ENCODE measurements around the gene CRYBA1.
"Not testable (repeated sequence)": the region's sequence is repeated elsewhere in the genome, so short reads cannot be mapped to it uniquely, and the experiment has no call there.

The CRYBA1 gene

GRCh38 chr17:29238133-29238850 is 8.4 kb upstream of the CRYBA1 start:
- DNase-seq, result peak; percentile 12

- DNase-seq, result no peak
Measured at GRCh38 chr17:29240477-29240876, 6.2 kb upstream of the CRYBA1 start.

DNA sequence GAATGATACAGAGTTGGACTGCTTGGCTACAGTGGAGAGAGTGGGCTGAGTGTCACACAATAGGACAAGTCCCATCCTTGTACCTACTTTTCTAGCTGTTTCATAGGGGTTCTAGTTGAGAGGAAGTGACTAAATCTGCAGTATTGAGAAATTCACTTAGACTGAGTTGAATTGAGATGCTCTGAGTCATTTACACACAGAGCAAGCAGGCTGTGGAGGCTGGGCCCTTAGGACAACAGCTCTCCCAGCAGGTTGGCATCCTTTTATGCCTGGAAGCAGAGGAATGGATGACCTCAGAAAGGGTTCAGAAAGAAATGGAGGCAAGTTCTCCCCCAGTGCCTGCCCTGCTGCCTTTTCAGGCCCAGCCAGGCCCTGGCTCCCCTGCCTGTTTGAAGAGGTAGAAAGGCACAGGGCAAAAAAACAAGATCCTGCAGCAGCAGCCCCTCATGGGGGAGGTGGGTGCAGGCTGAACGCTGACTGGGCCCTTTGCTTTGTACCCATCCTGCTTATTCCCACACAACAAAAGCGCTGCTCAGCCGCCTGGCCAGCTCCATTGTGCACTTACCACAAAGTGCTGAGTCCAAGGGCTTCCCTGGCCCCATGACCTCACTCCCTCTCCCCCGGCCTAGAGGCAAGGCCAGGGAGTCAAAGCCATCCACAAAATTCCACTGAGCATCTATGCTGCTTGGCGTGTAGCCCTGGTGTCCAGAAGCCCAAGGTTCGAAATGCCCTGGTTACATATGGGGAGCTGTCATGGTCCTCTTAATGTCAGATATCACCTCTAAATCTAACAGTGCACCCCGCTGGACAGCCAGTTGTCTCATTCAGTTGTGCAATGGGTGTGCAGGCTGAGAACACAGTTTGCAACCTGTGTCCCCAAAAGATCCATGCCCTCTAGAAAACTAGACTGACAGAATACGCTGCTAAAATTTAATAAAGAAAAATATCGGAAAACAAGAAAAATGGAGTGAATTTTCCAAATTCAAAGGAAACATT is 5.4 kb upstream of the CRYBA1 start:
- peak; percentile 44 for DNase-seq

DNA sequence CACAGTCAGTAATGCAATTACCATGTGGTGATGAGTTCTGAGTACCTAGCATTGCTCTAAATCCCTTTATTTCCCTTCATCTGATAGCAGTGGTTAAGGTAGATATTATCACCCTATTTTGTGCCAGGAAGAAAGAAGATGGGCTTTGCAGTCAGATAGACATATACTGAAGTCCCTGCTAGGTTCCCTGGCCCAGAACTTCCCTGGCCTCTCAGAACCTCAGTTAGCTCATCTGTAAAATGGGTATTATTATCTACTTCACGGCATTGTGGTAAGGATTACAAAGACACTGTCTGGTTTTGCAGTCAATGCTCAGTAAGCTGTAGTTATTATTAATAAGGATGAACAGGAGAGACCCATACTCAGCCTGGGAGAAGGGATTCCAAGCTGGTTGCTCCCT is 4.6 kb upstream of the CRYBA1 start:
- DNase-seq, result no peak

DNA sequence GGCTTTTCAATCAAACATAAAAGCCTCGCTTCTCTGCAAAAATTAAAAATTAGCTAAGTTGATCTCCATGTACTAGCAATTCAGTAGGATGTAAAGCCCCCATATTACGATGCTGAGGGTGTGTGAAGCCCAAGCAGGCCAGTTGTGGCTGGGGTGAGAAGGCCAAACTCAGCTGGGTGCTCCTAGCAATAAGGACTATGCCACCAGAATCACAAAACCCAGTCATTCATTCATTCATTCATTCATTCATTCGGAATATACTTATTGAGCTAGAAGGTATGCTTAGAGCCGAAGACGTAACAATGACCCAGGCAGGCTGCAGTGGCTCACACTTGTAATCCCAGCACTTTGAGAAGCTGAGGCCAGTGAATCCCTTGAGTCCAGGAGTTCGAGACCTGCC is 3.9 kb upstream of the CRYBA1 start:
- DNase-seq, result no peak

GRCh38 chr17:29243792-29244191 is 2.9 kb upstream of the CRYBA1 start:
- no peak for DNase-seq

- DNase-seq, result no peak
Measured at GRCh38 chr17:29245401-29245800, 1.3 kb upstream of the CRYBA1 start.

- no peak for DNase-seq
Measured at GRCh38 chr17:29247219-29247618, 560 bp downstream of the CRYBA1 start.

- DNase-seq, result no peak
Measured at GRCh38 chr17:29248845-29249244, 2.2 kb downstream of the CRYBA1 start.

GRCh38 chr17:29250666-29251065 is 4.0 kb downstream of the CRYBA1 start:
- DNase-seq, result no peak

DNA sequence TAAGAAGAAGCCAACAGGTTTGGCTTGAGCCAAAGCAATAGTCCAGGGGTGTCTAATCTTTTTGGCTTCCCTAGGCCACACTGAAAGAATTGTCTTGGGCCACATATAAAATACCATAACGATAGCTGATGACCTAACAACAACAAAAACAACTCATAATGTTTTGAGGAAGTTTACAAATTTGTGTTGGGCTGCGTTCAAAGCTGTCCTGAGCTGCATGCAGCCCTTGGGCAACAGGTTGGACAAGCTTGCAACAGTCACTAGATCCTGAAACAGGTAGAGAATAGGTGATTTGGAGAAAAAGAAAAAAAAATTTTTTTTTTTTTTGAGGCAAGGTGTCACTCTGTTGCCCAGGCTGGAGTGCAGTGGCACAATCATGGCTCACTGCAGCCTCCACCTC is 4.5 kb downstream of the CRYBA1 start:
- no peak for DNase-seq

GRCh38 chr17:29252101-29252791 is 5.6 kb downstream of the CRYBA1 start:
- no peak for DNase-seq

DNA sequence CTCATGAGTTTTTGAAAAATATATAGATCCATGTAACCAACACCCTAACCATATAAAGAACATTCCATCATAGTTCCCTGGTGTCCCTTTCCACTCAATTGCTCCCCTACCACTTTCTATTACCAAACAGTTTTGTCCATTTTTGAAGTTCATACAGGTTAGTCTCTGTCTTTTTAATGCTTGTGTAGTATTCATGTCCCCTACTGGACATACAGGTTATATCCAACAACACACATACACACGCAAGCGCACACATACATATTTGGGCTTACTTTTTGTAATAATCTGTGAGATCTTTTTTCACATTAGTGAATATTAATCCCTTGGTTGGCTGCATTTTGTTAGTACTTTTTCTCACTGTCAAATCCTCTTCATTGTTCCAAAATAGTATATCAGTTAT is 6.4 kb downstream of the CRYBA1 start:
- no peak for DNase-seq

DNA sequence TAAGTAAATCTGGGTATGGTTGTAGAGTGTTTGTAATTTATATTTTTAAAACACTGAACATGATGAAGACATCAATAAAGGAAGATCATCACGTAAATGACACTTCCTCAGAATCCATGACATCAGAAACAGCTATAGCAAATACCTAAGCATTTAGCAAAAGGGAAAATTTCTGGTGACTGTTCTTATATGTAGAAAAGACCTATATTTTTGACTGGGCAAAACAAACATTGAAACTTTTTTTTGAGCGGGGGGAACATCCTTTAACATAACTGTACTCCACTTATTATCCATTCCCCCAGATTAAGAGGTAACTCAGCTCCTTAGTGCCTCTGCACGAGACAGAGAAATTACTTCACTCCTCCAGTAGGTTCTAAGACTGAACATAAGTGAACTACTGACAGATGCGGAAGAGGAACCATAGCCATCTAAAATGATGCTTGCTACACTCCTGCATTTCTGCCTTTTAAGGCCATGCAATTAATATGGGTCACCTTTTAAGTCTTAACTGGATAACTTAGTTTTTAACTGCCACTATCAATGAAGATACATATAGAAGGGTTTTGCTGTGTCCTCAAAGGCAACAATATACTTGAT is 9.4 kb downstream of the CRYBA1 start:
- DNase-seq, result no peak

DNA sequence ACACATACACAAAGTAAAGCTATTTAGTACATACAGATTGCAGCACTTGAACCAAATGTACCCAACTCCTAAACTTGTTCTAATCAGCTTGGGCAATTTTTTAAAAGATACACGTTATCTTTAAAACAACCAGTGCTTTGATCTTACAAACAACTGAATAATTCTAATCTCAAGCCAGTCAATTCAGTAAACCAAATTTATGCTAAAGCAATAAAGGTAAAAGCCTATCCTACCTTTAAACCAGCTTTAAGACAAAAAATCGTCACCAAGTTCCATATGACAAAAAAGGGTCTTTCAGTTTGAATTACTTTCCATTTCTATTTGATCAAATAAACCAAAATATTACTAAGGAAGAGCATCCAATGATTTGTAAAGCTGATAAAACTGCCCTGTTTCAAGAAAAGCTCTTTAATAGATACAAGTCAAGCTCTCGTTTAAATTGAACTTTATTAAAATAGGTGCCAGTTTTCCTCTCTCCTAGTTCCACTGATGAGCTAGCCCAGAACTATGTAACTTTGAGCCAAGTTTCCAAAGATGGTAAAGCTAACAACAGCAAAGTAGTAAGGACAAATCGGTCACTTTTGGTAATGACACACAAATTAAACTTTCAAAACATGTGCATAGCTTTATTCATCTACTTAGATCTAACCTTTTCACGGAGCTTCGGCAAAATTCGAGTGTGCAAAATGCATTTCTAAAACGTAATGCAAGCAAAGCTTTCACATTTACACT is 10.2 kb downstream of the CRYBA1 start:
- no peak for DNase-seq

- no peak for DNase-seq
Measured at GRCh38 chr17:29257756-29258155, 11.1 kb downstream of the CRYBA1 start.

- DNase-seq, result no peak
Measured at GRCh38 chr17:29263916-29264315, 17.3 kb downstream of the CRYBA1 start.

DNA sequence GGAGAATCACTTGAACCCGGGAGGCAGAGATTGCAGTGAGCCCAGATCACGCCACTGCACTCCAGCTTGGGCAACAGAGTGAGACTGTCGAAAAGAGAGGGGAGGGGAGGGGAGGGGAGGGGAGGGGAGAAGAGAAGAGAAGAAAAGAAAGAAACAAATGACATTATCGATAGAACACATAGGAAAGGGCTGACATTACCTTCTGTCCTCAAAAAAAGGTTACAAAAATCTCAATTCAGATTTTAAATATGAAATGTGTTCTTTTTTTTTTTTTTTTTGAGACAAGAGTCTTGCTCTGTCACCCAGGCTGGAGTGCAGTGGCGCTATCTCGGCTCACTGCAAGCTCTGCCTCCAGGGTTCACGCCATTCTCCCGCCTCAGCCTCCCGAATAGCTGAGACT is 25.3 kb downstream of the CRYBA1 start:
- not testable (repeated sequence) for DNase-seq

DNA sequence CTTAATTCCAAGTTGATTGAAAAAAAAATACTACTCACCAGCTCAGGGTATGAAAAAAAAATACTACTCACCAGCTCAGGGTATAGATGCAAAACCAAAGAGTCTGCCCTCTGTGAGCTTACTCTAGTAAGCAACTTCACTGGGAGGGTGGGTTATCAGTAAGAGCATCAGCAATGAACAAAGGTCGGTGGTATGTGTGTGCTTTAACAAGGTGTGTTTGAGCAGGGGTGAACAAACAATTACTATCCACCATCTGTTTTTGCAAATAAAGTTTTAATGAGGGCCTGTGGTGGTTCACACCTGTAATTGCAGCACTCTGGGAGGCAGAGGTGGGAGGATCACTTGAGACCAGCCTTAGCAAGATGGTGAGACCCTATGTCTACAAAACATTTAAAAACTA is 27.3 kb downstream of the CRYBA1 start:
- no peak for DNase-seq

DNA sequence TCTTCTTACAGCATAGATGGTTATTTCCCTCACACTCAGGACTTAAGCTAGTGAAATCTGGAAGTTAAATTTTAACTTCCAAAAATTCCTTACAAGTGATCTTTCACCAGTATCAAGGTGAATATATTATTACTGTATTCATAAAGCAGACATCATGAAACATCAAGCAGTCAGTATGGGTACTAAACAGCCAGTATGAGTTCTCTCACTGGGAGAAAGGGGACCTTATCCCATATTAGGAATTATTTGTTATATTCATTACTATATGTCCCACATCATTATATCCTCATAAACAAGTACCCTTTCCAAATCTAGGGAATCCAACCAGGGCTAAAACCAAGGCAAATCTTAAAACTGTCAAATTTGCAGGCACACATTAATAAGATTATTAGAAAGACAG is 32.0 kb downstream of the CRYBA1 start:
- DNase-seq, result no peak

GRCh38 chr17:29279397-29280070 is 32.9 kb downstream of the CRYBA1 start:
- no peak for DNase-seq

- DNase-seq, result no peak
Measured at GRCh38 chr17:29283496-29283895, 36.8 kb downstream of the CRYBA1 start.
